Hepatocyte (in vitro differentiated cells): ENCODE data around the gene PPIA. TPM values are rescaled to one million over a fixed set of nuclear protein-coding genes. Genes with fewer than 3 reads are reported as not detected.
A peak's percentile ranks its signal among the peaks of the same experiment; 100 is the strongest.

Experiments used
- DNase-seq: peaks from one replicate; pipeline ENCODE4 v3.0.0-alpha.2; 2016; ENCODE audit warnings: low spot score
- H2AFZ ChIP-seq: fragments of 200-600 bp; sonication (generic); 2 replicates; pipeline ENCODE4 v1.6.0; 2016; ENCODE audit warnings: antibody characterized with exemption, mild to moderate bottlenecking
- H3K27ac ChIP-seq: fragments of 200-600 bp; sonication (generic); 2 replicates; pipeline ENCODE4 v1.5.1; 2016; ENCODE audit warnings: mild to moderate bottlenecking
- H3K27me3 ChIP-seq: fragments of 200-600 bp; sonication (generic); 2 replicates; pipeline ENCODE4 v1.6.1; 2016
- H3K36me3 ChIP-seq: fragments of 200-600 bp; sonication (generic); replicated peaks from 2 replicates; pipeline ENCODE4 v1.5.1; 2016; ENCODE audit warnings: low read depth; ENCODE audit not compliant: insufficient read depth
- H3K4me1 ChIP-seq: fragments of 200-600 bp; sonication (generic); 2 replicates; pipeline ENCODE4 v1.5.1; 2016; ENCODE audit warnings: mild to moderate bottlenecking, moderate library complexity; ENCODE audit not compliant: insufficient read depth
- H3K4me2 ChIP-seq: fragments of 200-600 bp; sonication (generic); 2 replicates; pipeline ENCODE4 v1.6.0; 2016
- H3K4me3 ChIP-seq: fragments of 200-600 bp; sonication (generic); 2 replicates; pipeline ENCODE4 v1.5.1; 2016; ENCODE audit warnings: mild to moderate bottlenecking
- H3K79me2 ChIP-seq: fragments of 200-600 bp; sonication (generic); 2 replicates; pipeline ENCODE4 v1.6.0; 2017; ENCODE audit warnings: mild to moderate bottlenecking
- H3K9me2 ChIP-seq: fragments of 200-600 bp; sonication (generic); replicated peaks from 2 replicates; pipeline ENCODE4 v1.6.0; 2017; ENCODE audit warnings: mild to moderate bottlenecking; ENCODE audit not compliant: insufficient read depth
- H3K9me3 ChIP-seq: fragments of 200-600 bp; sonication (generic); 2 replicates; pipeline ENCODE4 v1.5.1; 2016; ENCODE audit warnings: low read depth, mild to moderate bottlenecking
- H4K20me1 ChIP-seq: fragments of 200-600 bp; sonication (generic); 2 replicates; pipeline ENCODE4 v1.6.0; 2016; ENCODE audit warnings: mild to moderate bottlenecking; ENCODE audit not compliant: insufficient read depth, poor library complexity, severe bottlenecking
- CTCF ChIP-seq: fragments of 200-600 bp; sonication (generic); IDR thresholded peaks from 2 replicates; pipeline ENCODE4 v1.5.1; 2016; ENCODE audit warnings: antibody characterized with exemption, mild to moderate bottlenecking; ENCODE audit not compliant: poor library complexity
- EZH2 ChIP-seq: fragments of 200-600 bp; sonication (generic); IDR thresholded peaks from 2 replicates; pipeline ENCODE4 v1.6.1; 2016; ENCODE audit warnings: antibody characterized with exemption, mild to moderate bottlenecking, borderline replicate concordance
- EZH2phosphoT487 ChIP-seq: fragments of 200-600 bp; sonication (generic); IDR thresholded peaks from one replicate; pipeline ENCODE4 v1.6.1; 2018; ENCODE audit warnings: antibody characterized with exemption, mild to moderate bottlenecking, low read depth, moderate library complexity; ENCODE audit not compliant: unreplicated experiment, severe bottlenecking
- WGBS: methylation state at CpG from one replicate; pipeline ENCODE4 v1.1.6; 2016; ENCODE audit warnings: low lambda C conversion rate; ENCODE audit errors: missing lambda C conversion rate; 5-methylcytosine and 5-hydroxymethylcytosine counted together
- polyA plus RNA-seq: library from polyadenylated mRNA; unstranded; fragments of >200 nt; fragmentation: Nextera tagmentation; extraction: Ambion mirVana; gene quantifications from 2 replicates; pipeline ENCODE4 v1.2.1, GENCODE V29; 2016
- total RNA-seq: library from RNA; depleted of rRNA; stranded (reverse); fragments of >200 nt; gene quantifications from 2 replicates; pipeline ENCODE4 v1.2.3, GENCODE V29; 2014

PPIA gene
- total and polyA plus RNA-seq, 2 experiments from 2014 or later: 2,123 to 2,189 TPM

DNA sequence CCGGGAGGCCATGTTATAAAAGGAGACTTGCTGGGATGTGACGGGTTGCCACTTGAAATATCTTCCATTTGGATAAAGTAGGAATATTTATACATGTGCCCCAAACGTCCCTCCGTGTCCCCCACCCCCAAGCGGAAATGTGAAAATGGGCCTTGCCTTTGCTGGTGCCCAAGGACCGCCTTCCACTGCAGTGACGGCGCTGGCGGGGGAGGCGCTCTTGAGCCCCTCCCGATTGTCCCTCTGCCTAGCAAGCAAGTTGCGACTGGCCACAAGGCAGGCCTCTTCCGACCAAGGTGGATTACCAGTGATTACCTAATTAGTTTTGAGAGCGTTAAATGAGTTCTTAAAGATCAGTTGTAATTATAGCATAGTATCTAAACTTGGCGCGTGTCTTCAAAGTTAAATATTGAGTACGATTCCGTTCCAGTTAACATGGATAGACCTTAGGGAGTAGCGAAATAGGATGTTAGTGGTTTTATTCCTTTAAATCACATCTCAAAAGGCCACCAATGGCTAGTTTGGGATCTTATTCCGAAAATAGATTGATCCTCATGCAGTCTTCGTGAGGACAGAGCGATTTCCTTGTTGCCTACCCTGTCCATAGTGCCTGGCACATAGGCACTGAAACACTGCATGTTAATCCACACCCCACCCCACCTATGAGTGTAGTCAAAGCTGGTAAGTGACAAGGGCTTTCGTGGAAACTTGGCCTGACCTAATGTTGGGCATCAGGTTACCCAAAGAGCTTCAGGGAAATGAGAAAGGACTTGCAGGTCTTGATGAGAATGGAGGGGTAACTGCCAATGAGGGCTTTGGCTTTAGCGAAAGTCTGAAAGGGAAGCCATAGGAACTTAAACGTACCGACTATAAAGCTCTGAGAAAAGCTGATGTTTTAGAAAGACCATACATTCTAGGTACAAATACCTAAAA lies 1.1 kb downstream of the PPIA start:
- H3K4me2 ChIP-seq: peak overlapping the region; percentile 92
- no peaks in the 10 kb centered on the region for H3K36me3 ChIP-seq
- no peaks in the 10 kb centered on the region for H3K9me2 ChIP-seq
- peak; percentile 93 for DNase-seq
- peak overlapping the region; percentile 86 for H2AFZ ChIP-seq
- H3K27me3 ChIP-seq: no peaks in the 10 kb centered on the region
- H3K27ac ChIP-seq: peak overlapping the region; percentile 100
- H4K20me1 ChIP-seq: peaks cover 46% of the 10 kb centered on the region
- TF ChIP-seq CTCF (peak; percentile 42), EZH2 (no peak)
- H3K79me2 ChIP-seq: peaks cover 51% of the 10 kb centered on the region
- no peaks in the 10 kb centered on the region for H3K9me3 ChIP-seq
- H3K4me3 ChIP-seq: peak overlapping the region; percentile 94
- WGBS: 2% methylated on average over 26 of the region's 26 CpGs
- peaks cover 13% of the 10 kb centered on the region for H3K4me1 ChIP-seq

- Histone ChIP-seq H3K9me2 (no peaks in the 10 kb centered on the region), H3K27ac (peak overlapping the region; percentile 100), H3K9me3 (no peaks in the 10 kb centered on the region), H3K27me3 (no peaks in the 10 kb centered on the region), H3K4me1 (peaks cover 13% of the 10 kb centered on the region), H3K4me2 (peak overlapping the region; percentile 92), H4K20me1 (peaks cover 46% of the 10 kb centered on the region), H2AFZ (no peak overlapping the region), H3K36me3 (no peaks in the 10 kb centered on the region), H3K4me3 (peak overlapping the region; percentile 94), H3K79me2 (peaks cover 51% of the 10 kb centered on the region)
- TF ChIP-seq EZH2: no peak
- no peak for TF ChIP-seq EZH2phosphoT487
- DNase-seq: no peak
- 26% methylated on average over 2 of the region's 2 CpGs for WGBS
These were observed 2.3 kb downstream of the PPIA start for GRCh38 chr7:44798649-44799305.

DNA sequence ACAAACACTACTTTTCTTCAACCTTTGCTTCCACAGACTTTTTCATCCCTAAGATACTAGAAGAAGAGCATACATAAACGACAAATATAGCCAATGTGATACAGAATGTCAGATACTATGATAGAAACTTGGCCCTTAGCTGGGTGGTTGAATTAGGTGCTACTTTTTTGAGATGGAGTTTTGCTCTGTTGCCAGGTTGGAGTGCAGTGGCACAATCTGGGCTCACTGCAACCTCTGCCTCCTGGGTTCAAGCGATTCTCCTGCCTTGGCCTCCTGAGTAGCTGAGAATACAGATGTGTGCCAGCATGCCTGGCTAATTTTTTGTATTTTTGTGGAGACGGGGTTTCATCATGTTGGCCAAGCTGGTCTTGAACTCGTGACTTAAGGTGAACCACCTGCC lies 3.5 kb downstream of the PPIA start:
- no peak overlapping the region for H2AFZ ChIP-seq
- H3K27me3 ChIP-seq: no peaks in the 10 kb centered on the region
- H3K27ac ChIP-seq: no peak overlapping the region
- no peaks in the 10 kb centered on the region for H3K36me3 ChIP-seq
- 72% methylated on average over 4 of the region's 4 CpGs for WGBS
- peak overlapping the region; percentile 92 for H3K4me2 ChIP-seq
- peaks cover 13% of the 10 kb centered on the region for H3K4me1 ChIP-seq
- H3K9me3 ChIP-seq: no peaks in the 10 kb centered on the region
- H4K20me1 ChIP-seq: peaks cover 46% of the 10 kb centered on the region
- no peak for DNase-seq
- TF ChIP-seq CTCF (no peak), EZH2phosphoT487 (no peak), EZH2 (no peak)
- H3K9me2 ChIP-seq: no peaks in the 10 kb centered on the region
- H3K79me2 ChIP-seq: peaks cover 51% of the 10 kb centered on the region
- no peak overlapping the region for H3K4me3 ChIP-seq

GRCh38 chr7:44801890-44802289 lies 5.4 kb downstream of the PPIA start:
- peaks cover 41% of the 10 kb centered on the region for H3K79me2 ChIP-seq
- no peak overlapping the region for H3K4me3 ChIP-seq
- no peak overlapping the region for H2AFZ ChIP-seq
- H3K9me2 ChIP-seq: no peaks in the 10 kb centered on the region
- TF ChIP-seq EZH2 (no peak), CTCF (no peak), EZH2phosphoT487 (no peak)
- H3K27ac ChIP-seq: no peak overlapping the region
- no peaks in the 10 kb centered on the region for H3K9me3 ChIP-seq
- DNase-seq: no peak
- peaks cover 13% of the 10 kb centered on the region for H3K4me1 ChIP-seq
- WGBS: 95% methylated on average over 5 of the region's 5 CpGs
- no peak overlapping the region for H3K4me2 ChIP-seq
- H3K36me3 ChIP-seq: no peaks in the 10 kb centered on the region
- no peaks in the 10 kb centered on the region for H3K27me3 ChIP-seq
- peaks cover 46% of the 10 kb centered on the region for H4K20me1 ChIP-seq
